Ectodermal cell (in vitro differentiated cells): Measurements from ENCODE around the gene TEFM. TPM values are rescaled to one million over a fixed set of nuclear protein-coding genes. Genes with fewer than 3 reads are reported as not detected.

Source experiments
- H3K27ac ChIP-seq: 2 replicates; pipeline ENCODE4 v1.7.0; 2013; ENCODE audit warnings: mild to moderate bottlenecking, low read depth, low read length; ENCODE audit not compliant: insufficient read depth, poor library complexity, severe bottlenecking
- H3K27me3 ChIP-seq: 2 replicates; pipeline ENCODE4 v1.7.0; 2013; ENCODE audit warnings: mild to moderate bottlenecking, low read length; ENCODE audit not compliant: insufficient read depth, control insufficient read depth, poor library complexity, severe bottlenecking
- H3K36me3 ChIP-seq: one replicate; pipeline ENCODE4 v1.7.0; 2013; ENCODE audit warnings: low read length; ENCODE audit not compliant: control insufficient read depth, insufficient read depth
- H3K4me1 ChIP-seq: one replicate; pipeline ENCODE4 v1.7.0; 2013; ENCODE audit warnings: low read length; ENCODE audit not compliant: control insufficient read depth, insufficient read depth
- H3K4me3 ChIP-seq: 2 replicates; pipeline ENCODE4 v1.7.0; 2013; ENCODE audit warnings: low read depth, low read length, control low read depth; ENCODE audit not compliant: insufficient read depth
- H3K9me3 ChIP-seq: 2 replicates; pipeline ENCODE4 v1.7.0; 2013; ENCODE audit warnings: mild to moderate bottlenecking, low read length, moderate library complexity; ENCODE audit not compliant: control insufficient read depth
- WGBS, 2 experiments: methylation state at CpG; one replicate each; pipeline ENCODE4 v1.1.7; 2013; ENCODE audit warnings: missing lambda C conversion rate in 2 of 2; 5-methylcytosine and 5-hydroxymethylcytosine counted together
- polyA plus RNA-seq, 4 experiments: library from polyadenylated mRNA; stranded (reverse); fragments of 50-300 nt; gene quantifications; one replicate each; pipeline ENCODE4 v1.2.3, GENCODE V29; 2013

TEFM gene
- polyA plus RNA-seq (2013, experiment 1 of 4) = 19.2 TPM
- 19.7 TPM for polyA plus RNA-seq (2013, experiment 2 of 4)
- polyA plus RNA-seq (2013, experiment 3 of 4) = 15.7 TPM
- polyA plus RNA-seq (2013, experiment 4 of 4) = 18.3 TPM

- Histone ChIP-seq H3K36me3 (peaks cover 4% of the 10 kb centered on the region), H3K27ac (no peak within 1 kb of the TSS), H3K4me3 (peak within 1 kb of the TSS; percentile 68), H3K9me3 (no peaks in the 10 kb centered on the region), H3K4me1 (no peaks in the 10 kb centered on the region), H3K27me3 (no peaks in the 10 kb centered on the region)
- WGBS, 2 experiments = 0 to 1% methylated on average over 47 of the region's 47 CpGs
Observed at GRCh38 chr17:30906101-30906911, at the start of gene TEFM. TSS of gene TEFM (minus strand) at chr17:30906238. CDS start at chr17:30906198, 40 bp downstream.

- Histone ChIP-seq H3K4me3 (no peak overlapping the region), H3K4me1 (peaks cover 6% of the 10 kb centered on the region), H3K27ac (no peak overlapping the region), H3K36me3 (no peaks in the 10 kb centered on the region), H3K27me3 (no peaks in the 10 kb centered on the region), H3K9me3 (no peaks in the 10 kb centered on the region)
- 95% methylated on average over 6 of the region's 6 CpGs for WGBS, 2 experiments
Observed at GRCh38 chr17:30954046-30954830, 48.2 kb upstream of the TEFM start.

DNA sequence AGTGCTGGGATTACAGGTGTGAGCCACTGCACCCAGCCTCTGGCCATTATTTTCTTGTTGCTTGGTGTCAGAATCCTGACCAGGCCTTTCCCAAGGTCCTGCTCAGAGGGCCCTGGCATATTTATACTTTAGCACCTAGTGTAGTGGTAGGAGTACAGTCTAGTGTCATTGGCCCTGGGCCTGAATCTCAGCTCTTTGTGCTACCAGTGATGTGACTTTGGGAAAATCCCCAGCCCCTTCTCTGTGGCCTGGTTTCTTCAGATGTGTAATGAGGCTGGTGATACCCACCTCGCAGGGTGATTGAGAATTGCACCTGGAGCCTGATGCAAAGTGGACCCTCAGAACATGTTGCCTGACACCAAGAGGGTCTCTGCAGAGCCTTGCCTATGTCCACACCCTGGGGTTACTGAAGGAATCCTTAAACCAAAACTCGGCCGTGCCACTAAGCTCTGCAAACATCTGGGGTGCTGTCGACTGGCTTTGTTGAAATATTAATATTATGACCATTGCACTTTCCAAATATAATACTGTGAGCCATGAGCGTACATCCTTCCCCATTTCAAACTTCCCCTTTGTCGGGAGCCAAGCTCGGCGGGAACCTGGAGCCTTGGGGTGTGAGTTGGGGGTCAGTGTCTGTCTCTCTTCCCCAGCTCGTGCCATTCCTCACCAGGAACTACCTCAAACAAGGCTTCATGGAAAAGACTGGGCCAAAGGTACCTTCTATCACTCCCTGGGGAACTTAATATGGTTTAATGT lies 46.8 kb upstream of the TEFM start:
- no peaks in the 10 kb centered on the region for H3K27me3 ChIP-seq
- H3K27ac ChIP-seq = no peak overlapping the region

DNA sequence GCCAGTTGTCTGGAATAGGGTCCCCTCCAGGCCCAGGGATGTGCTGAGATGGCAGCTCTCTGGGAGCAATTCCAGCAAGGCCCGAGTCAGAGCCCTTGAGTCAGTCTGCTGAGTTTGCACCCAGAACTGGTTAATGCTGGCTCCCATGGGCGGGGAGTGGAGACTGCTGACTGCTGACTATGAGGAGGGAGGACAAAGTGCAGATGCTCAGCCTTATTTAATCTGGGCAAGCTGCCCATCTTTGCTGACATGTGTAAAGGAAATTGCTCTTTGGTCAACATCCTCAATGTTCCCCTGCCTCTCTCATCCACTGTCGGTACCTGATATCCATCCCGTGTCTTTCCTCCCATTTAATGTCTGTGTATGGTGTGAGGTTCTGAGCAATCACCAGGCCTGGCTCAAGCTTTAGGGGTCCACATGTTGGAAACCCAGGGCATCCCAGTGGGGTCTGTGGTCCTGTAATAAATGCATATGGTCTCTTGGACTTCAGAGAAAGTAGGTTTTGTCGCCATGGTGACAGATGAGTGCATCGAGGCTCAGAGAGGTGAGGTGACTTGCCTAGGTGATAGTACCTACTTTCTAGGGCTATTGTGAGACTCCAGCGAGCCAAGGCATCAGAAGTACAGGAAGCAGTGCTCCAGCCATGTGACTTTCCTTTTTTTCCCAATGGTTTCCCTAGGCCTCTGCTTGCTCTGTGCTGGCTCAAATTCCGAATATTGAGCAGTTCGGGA lies 44.8 kb upstream of the TEFM start:
- Histone ChIP-seq H3K9me3 (no peaks in the 10 kb centered on the region), H3K27me3 (no peaks in the 10 kb centered on the region), H3K36me3 (no peaks in the 10 kb centered on the region), H3K27ac (no peak overlapping the region), H3K4me3 (no peak overlapping the region), H3K4me1 (no peaks in the 10 kb centered on the region)
- WGBS, 2 experiments = 95 to 97% methylated on average over 9 of the region's 9 CpGs

More for the DNA sequence above, 46.8 kb upstream of the TEFM start:
- Histone ChIP-seq H3K4me1 (peaks cover 6% of the 10 kb centered on the region), H3K9me3 (no peaks in the 10 kb centered on the region), H3K4me3 (no peak overlapping the region), H3K36me3 (no peaks in the 10 kb centered on the region)
- WGBS, 2 experiments = 87 to 97% methylated on average over 9 of the region's 9 CpGs

DNA sequence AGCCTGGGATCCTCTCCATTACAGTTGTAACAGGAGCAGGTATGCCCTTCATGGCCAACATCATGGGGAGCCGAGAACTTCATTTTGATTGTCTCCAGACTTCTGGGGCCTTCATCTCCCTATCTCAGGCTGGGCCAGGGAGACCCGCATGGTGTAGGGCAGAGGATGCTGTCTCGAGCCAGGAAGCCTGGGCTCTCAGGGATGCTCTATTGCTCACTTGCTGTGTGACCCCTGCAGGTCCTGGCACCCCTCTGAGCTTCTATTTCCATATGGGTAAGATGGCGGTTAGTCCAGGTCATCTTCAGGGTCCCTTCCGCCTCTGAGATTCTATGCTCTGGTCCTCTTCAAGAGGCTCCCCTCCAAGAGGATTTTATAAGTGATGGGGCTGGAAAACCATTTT lies 44.2 kb upstream of the TEFM start:
- H3K4me3 ChIP-seq = no peak overlapping the region
- no peaks in the 10 kb centered on the region for H3K27me3 ChIP-seq
- no peaks in the 10 kb centered on the region for H3K36me3 ChIP-seq
- H3K27ac ChIP-seq = no peak overlapping the region
- no peaks in the 10 kb centered on the region for H3K9me3 ChIP-seq
- WGBS, 2 experiments = 90 to 93% methylated on average over 5 of the region's 5 CpGs
- no peaks in the 10 kb centered on the region for H3K4me1 ChIP-seq

DNA sequence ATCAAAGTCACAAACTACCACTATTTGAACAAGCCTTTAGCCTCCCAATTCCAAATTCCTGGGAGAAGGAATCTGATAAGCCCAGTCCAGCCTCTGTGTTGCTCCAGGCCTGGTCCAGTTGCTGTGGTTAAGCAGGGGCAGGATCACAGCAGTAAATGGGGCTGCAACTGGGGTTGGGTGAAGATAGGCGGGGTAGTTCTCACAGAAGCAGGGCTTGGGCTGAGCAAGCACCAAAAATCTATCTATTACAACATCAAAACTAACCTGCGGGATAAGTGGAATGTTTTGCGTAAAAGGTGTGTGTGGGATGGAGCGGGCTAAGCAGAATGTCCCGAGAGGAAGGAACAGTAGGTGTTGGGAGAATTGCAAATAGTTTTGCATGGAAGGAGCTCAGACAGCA lies 41.8 kb upstream of the TEFM start:
- Histone ChIP-seq H3K27me3 (no peaks in the 10 kb centered on the region), H3K36me3 (no peaks in the 10 kb centered on the region), H3K27ac (no peak overlapping the region), H3K9me3 (no peaks in the 10 kb centered on the region), H3K4me1 (no peaks in the 10 kb centered on the region), H3K4me3 (no peak overlapping the region)
- 92 to 96% methylated on average over 4 of the region's 5 CpGs for WGBS, 2 experiments

DNA sequence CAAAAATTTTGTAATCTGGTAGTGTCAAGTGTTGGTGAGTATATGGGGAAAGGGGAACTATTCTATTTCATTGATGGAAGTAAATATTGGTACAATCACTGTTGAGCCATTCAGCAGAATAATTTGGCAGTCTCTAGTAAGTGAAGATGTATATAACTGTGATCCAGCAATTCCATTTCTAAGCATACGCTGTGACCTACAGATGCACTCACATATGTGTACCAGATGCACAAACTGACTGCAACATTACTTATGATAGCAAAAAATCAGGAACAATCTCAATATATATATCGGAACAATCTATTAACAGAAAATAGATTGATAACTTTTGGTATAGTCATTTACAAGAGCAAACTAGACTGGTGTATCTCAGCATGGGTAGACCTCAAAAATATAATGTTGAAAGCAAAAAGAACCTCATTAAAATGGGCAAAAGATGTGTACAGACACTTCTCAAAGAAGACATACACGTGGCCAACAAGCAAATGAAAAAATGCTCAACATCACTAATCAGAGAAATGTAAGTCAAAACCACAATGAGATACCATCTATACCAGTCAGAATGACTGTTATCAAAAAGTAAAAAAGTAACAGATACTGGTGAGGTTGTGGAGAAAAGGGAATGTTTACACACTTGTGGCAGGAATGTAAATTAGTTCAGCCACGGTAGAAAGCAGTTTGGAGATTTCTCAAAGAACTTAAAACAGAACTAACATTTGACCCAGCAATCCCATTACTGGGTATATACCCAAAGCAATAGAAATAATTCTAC lies 36.5 kb upstream of the TEFM start:
- Histone ChIP-seq H3K9me3 (no peaks in the 10 kb centered on the region), H3K4me1 (no peaks in the 10 kb centered on the region), H3K36me3 (no peaks in the 10 kb centered on the region), H3K4me3 (no peak overlapping the region), H3K27me3 (no peaks in the 10 kb centered on the region), H3K27ac (no peak overlapping the region)
- WGBS, 2 experiments = 69 to 91% methylated on average over 3 to 4 of the region's 4 CpGs

- 92 to 94% methylated on average over 13 of the region's 13 CpGs for WGBS, 2 experiments
- no peak overlapping the region for H3K27ac ChIP-seq
- H3K4me3 ChIP-seq = no peak overlapping the region
- H3K4me1 ChIP-seq = no peaks in the 10 kb centered on the region
- no peaks in the 10 kb centered on the region for H3K36me3 ChIP-seq
- no peaks in the 10 kb centered on the region for H3K27me3 ChIP-seq
- no peaks in the 10 kb centered on the region for H3K9me3 ChIP-seq
Observed at GRCh38 chr17:30939051-30939689, 33.1 kb upstream of the TEFM start.

- H3K27ac ChIP-seq = no peak overlapping the region
- H3K4me1 ChIP-seq = no peaks in the 10 kb centered on the region
- H3K9me3 ChIP-seq = no peaks in the 10 kb centered on the region
- WGBS, 2 experiments = 91 to 93% methylated on average over 5 of the region's 5 CpGs
- no peaks in the 10 kb centered on the region for H3K36me3 ChIP-seq
- H3K4me3 ChIP-seq = no peak overlapping the region
- H3K27me3 ChIP-seq = no peaks in the 10 kb centered on the region
Observed at GRCh38 chr17:30933966-30934365, 27.9 kb upstream of the TEFM start.
